Chondrocyte (in vitro differentiated cells): Measurements from ENCODE around the gene FAM227A. TPM values are rescaled to one million over a fixed set of nuclear protein-coding genes. Genes with fewer than 3 reads are reported as not detected.

Experiments used
- DNase-seq: peaks from one replicate; pipeline ENCODE4 v3.0.0; 2021; ENCODE audit warnings: mixed read lengths, low spot score
- H3K27ac Mint-ChIP-seq: one replicate; pipeline ENCODE4 v1.8.0; 2021; ENCODE audit warnings: mild to moderate bottlenecking, moderate library complexity, mixed read lengths; ENCODE audit not compliant: unreplicated experiment
- H3K27me3 Mint-ChIP-seq: 2 replicates; pipeline ENCODE4 v1.8.0; 2021; ENCODE audit warnings: low read depth, mixed read lengths
- H3K36me3 Mint-ChIP-seq: 2 replicates; pipeline ENCODE4 v1.8.0; 2021; ENCODE audit warnings: low read depth, mixed read lengths
- H3K4me1 Mint-ChIP-seq: 2 replicates; pipeline ENCODE4 v1.8.0; 2021; ENCODE audit warnings: low read depth, mild to moderate bottlenecking, mixed read lengths
- H3K4me3 Mint-ChIP-seq: one replicate; pipeline ENCODE4 v1.8.0; 2021; ENCODE audit warnings: mild to moderate bottlenecking, moderate library complexity, mixed read lengths; ENCODE audit not compliant: unreplicated experiment
- H3K9me3 Mint-ChIP-seq: 2 replicates; pipeline ENCODE4 v1.8.0; 2021; ENCODE audit warnings: low read depth, mixed read lengths
- total RNA-seq: library from RNA; stranded (reverse); gene quantifications from 3 replicates; pipeline ENCODE4 v1.2.1, GENCODE V29; 2021
- TF ChIP-seq, protein P1 (sequence below): fragments of 200-600 bp; sonication (generic); IDR thresholded peaks from 2 replicates; pipeline ENCODE4 v1.5.0; 2021; ENCODE audit warnings: antibody characterized with exemption, mild to moderate bottlenecking, moderate library complexity

Gene FAM227A
- total RNA-seq, 1 donor from 2014 or later, result 1.8 TPM

DNA sequence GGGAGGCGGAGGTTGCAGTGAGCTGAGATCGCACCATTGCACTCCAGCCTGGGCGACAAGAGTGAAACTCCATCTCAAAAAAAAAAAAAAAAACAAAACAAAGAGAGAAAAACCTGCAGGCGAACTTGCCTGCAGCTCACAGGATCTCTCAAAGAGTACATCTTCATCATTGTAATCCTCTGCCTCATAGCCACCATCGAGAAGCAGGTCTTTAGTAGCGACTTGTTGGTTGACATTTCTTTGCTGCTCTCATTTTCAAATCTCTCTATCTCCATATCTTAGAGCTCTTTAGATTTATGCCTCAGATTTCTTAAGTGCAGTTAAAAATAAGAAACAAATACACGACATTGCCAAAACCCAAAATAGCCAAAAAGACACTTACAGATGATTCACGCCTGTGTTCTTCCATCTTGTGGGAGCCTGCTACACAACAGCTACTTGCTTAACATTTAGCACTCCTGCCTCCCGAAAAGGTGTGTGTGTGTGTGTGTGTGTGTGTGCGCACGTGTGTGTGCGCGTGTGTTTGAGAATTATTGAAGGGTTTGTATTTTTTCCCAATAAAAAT is 14.6 kb downstream of the FAM227A start:
- no peak for DNase-seq
- TF ChIP-seq, protein P1, sequence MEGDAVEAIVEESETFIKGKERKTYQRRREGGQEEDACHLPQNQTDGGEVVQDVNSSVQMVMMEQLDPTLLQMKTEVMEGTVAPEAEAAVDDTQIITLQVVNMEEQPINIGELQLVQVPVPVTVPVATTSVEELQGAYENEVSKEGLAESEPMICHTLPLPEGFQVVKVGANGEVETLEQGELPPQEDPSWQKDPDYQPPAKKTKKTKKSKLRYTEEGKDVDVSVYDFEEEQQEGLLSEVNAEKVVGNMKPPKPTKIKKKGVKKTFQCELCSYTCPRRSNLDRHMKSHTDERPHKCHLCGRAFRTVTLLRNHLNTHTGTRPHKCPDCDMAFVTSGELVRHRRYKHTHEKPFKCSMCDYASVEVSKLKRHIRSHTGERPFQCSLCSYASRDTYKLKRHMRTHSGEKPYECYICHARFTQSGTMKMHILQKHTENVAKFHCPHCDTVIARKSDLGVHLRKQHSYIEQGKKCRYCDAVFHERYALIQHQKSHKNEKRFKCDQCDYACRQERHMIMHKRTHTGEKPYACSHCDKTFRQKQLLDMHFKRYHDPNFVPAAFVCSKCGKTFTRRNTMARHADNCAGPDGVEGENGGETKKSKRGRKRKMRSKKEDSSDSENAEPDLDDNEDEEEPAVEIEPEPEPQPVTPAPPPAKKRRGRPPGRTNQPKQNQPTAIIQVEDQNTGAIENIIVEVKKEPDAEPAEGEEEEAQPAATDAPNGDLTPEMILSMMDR, result no peak

DNA sequence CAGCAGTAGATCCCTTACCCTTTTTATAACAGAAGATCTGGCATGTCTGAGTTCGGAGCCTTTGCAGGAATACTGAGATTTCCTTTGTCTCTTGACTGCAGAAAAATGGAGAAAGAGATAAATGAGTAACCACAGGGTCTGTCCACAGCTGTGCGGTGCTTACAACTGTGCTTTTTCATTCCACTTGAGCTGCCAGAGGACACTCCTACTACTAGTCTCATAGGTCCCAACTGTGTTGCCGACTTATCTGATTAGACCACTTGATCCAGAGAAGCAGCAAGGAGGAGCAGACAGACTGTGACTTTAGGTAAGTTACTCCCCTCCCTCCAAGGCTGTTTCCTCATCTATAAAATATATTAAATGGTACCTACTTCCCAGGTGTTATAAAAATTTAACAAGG is 17.5 kb downstream of the FAM227A start:
- no peaks in the 10 kb centered on the region for H3K27me3 Mint-ChIP-seq
- no peak overlapping the region for H3K4me3 Mint-ChIP-seq
- no peaks in the 10 kb centered on the region for H3K4me1 Mint-ChIP-seq
- no peak for DNase-seq
- H3K27ac Mint-ChIP-seq, result no peak overlapping the region
- no peaks in the 10 kb centered on the region for H3K9me3 Mint-ChIP-seq
- TF ChIP-seq, protein P1, result no peak
- peaks cover 12% of the 10 kb centered on the region for H3K36me3 Mint-ChIP-seq

More for the DNA sequence above, 14.6 kb downstream of the FAM227A start:
- Mint-ChIP-seq H3K27ac (no peak overlapping the region), H3K9me3 (no peaks in the 10 kb centered on the region), H3K27me3 (no peaks in the 10 kb centered on the region), H3K36me3 (peaks cover 6% of the 10 kb centered on the region), H3K4me3 (no peak overlapping the region), H3K4me1 (no peaks in the 10 kb centered on the region)

DNA sequence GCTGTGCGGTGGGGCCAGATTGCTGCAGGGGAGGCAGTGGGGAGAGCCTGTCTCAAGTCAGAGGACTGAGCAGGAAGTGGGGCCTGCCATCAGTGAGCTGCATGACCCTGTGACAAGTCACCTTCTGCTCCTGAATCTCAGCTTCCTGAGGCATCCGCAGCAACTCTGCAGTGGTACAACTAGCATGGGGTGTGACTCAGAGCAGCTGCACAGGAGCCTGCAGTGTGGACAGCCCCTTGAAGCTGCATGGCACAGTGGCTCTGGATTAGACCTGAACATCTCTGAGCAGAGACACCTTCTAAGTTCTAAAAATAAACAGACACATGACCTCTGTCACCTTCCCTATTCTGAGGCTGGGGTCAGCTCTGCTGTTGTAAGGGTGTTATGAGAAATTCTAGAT is 18.0 kb downstream of the FAM227A start:
- TF ChIP-seq, protein P1, result no peak
- Mint-ChIP-seq H3K4me3 (no peak overlapping the region), H3K9me3 (no peaks in the 10 kb centered on the region), H3K4me1 (no peaks in the 10 kb centered on the region), H3K27me3 (no peaks in the 10 kb centered on the region), H3K36me3 (peaks cover 12% of the 10 kb centered on the region), H3K27ac (no peak overlapping the region)
- no peak for DNase-seq

DNA sequence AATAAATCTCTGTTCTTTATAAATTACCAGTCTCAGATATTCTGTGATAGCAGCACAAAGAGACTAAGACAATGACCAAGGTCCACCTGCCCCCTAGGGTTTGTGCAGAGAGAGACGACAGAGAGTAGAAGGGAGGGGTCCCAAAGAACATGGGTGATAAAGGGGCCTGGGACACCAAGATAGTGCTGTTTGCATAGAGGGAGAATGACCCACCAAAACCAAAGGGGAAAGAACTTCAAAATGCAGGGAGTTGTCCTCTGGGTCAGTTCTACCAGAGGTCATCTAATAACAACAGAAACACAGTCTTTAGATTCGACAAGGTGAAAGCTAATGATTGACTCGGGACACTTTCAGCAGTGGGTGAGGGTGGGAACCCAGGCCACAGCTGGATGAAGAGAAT is 23.7 kb downstream of the FAM227A start:
- Mint-ChIP-seq H3K27ac (no peak overlapping the region), H3K27me3 (no peaks in the 10 kb centered on the region), H3K9me3 (no peaks in the 10 kb centered on the region), H3K4me1 (no peaks in the 10 kb centered on the region), H3K36me3 (peaks cover 25% of the 10 kb centered on the region), H3K4me3 (no peak overlapping the region)
- TF ChIP-seq, protein P1, result no peak
- DNase-seq, result no peak

DNA sequence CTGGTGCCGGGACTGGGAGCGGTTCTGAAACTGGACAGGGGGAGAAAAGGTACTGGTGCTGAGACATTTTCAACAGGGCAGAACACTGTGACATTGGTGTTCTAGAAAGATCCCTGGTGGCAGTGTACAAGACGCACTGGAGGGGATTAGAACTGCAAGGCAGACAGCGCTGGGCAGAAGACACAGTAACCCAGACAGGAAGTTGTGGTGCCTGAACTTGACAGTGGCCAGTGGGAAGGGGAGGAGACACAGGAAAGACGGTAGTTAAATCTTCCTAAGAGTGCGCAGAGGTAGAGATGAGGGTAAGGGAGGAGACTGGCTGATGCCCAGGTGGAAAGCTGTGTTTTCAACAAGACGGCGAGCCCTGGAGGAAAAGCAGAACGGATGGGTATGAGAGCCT is 24.5 kb downstream of the FAM227A start:
- Mint-ChIP-seq H3K4me1 (no peaks in the 10 kb centered on the region), H3K4me3 (no peak overlapping the region), H3K9me3 (no peaks in the 10 kb centered on the region), H3K36me3 (peaks cover 23% of the 10 kb centered on the region), H3K27ac (no peak overlapping the region), H3K27me3 (no peaks in the 10 kb centered on the region)
- DNase-seq, result no peak
- TF ChIP-seq, protein P1, result no peak
